Kidney (tissue), 14 donors: ENCODE data around the gene ZDHHC12. TPM values are rescaled to one million over a fixed set of nuclear protein-coding genes. Genes with fewer than 3 reads are reported as not detected.

Experiments used
- DNase-seq, 5 donors: peaks; one replicate each; pipeline ENCODE4 v3.0.0-alpha.2; 2013 to 2020
- FAIRE-seq: peaks from 2 replicates; lab custom pipeline; 2012; peaks lifted over from hg19 to GRCh38; lab: Jason Lieb, UNC
- H3K27ac ChIP-seq, 2 donors: one replicate each; pipeline ENCODE4 v1.7.0; 2013; ENCODE audit warnings: low read depth in 2 of 2, low read length in 2 of 2, inconsistent platforms in 1 of 2
- H3K27me3 ChIP-seq: one replicate; pipeline ENCODE4 v1.7.1; 2013; ENCODE audit warnings: low read length, inconsistent platforms; ENCODE audit not compliant: control insufficient read depth, insufficient read depth
- H3K36me3 ChIP-seq, 3 donors: one replicate each; pipeline versions ENCODE4 v1.7.0 to v1.7.1; 2013; ENCODE audit warnings: low read length in 3 of 3, control low read depth in 1 of 3, inconsistent platforms in 1 of 3; ENCODE audit not compliant: insufficient read depth in 3 of 3, control insufficient read depth in 2 of 3
- H3K4me1 ChIP-seq, 3 donors: one replicate each; pipeline versions ENCODE4 v1.7.0 to v1.7.1; 2013; ENCODE audit warnings: low read length in 3 of 3, inconsistent platforms in 1 of 3, low read depth in 1 of 3; ENCODE audit not compliant: control insufficient read depth in 2 of 3, insufficient read depth in 2 of 3
- H3K4me3 ChIP-seq, 3 donors: one replicate each; pipeline versions ENCODE4 v1.7.0 to v1.8.1; 2013; ENCODE audit warnings: low read length in 3 of 3, control low read depth in 1 of 3, inconsistent platforms in 1 of 3
- H3K9ac ChIP-seq, 3 donors: one replicate each; pipeline versions ENCODE4 v1.7.0 to v1.7.1; 2013; ENCODE audit warnings: low read length in 3 of 3, control low read depth in 1 of 3, inconsistent platforms in 1 of 3
- H3K9me3 ChIP-seq, 3 donors: one replicate each; pipeline versions ENCODE4 v1.7.0 to v1.7.1; 2013; ENCODE audit warnings: low read length in 3 of 3, control low read depth in 1 of 3, inconsistent platforms in 1 of 3; ENCODE audit not compliant: control insufficient read depth in 2 of 3, insufficient read depth in 1 of 3
- CTCF ChIP-seq: IDR thresholded peaks from 3 replicates; pipeline ENCODE4 v1.5.1; 2012; ENCODE audit warnings: mild to moderate bottlenecking, moderate library complexity, borderline replicate concordance; ENCODE audit not compliant: insufficient read depth; ENCODE audit errors: extremely low read depth
- intact Hi-C: fragments of 100-400 bp; cut with DNase I; formaldehyde crosslinking; loops from one replicate; pipeline ENCODE4 v1.11.1; 2022
- polyA plus RNA-seq: library from polyadenylated mRNA; stranded (reverse); fragments of 350-450 nt; fragmentation: Illumina TruSeq; extraction: RNeasy Lipid Tissue Mini Kit (QIAGEN cat#74804); gene quantifications from one replicate; pipeline ENCODE4 v1.2.3, GENCODE V29; 2014; ENCODE audit warnings: low read depth, low replicate concordance; ENCODE audit not compliant: insufficient read depth
- total RNA-seq: library from RNA; stranded (reverse); fragmentation: NEBNext Ultra II Directional; extraction: Animal tissue kit (Norgen Biotek cat#: 25700); gene quantifications from one replicate; pipeline ENCODE4 v1.2.1, GENCODE V29; 2021
- donor health status: control.
- donor health status: control.
- donor health status: control.
- donor health status: control.
- donor health status: control.
- donor health status: DM: yes; HTN: yes; CAD: no.
- donor health status: Normal renal cell carcinoma (clear cell type).

The ZDHHC12 gene
- total and polyA plus RNA-seq, 2 donors from 2014 or later, result 39.9 to 54.7 TPM

- no peaks in the 10 kb centered on the region for H3K4me1 ChIP-seq
- H3K4me3 ChIP-seq, result no peak overlapping the region
- H3K9me3 ChIP-seq, result no peaks in the 10 kb centered on the region
- DNase-seq (no peak), FAIRE-seq (no peak)
- intact Hi-C loops, result no loop called here
- TF ChIP-seq CTCF, result no peak
- H3K9ac ChIP-seq, result no peak overlapping the region
- H3K27ac ChIP-seq, result no peak overlapping the region
- no peaks in the 10 kb centered on the region for H3K27me3 ChIP-seq
- H3K36me3 ChIP-seq, result peaks cover 0 to 28% (median 19%) of the 10 kb centered on the region in 3 donors
These were observed 27.1 kb upstream of the ZDHHC12 start for GRCh38 chr9:128750926-128751595.

DNA sequence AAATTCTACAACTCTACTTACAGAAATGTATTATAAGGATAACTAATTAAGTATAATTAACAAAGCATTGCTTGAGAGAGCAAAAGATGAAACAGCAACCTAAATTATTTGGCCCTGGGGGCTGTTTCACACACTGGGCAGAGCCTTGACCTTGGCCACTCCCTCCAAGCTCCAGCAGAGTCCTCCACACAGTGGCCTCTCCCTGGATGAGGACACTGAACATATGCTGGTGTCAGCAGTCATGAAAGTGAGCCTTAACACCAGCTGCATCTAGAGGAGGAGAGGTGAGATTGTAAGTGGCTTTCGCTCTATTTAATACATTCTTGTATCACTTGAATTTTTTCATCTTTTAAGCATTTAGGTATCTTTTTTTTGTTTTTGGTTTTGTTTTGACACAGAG is 23.3 kb upstream of the ZDHHC12 start:
- Histone ChIP-seq H3K27me3 (no peaks in the 10 kb centered on the region), H3K4me1 (no peaks in the 10 kb centered on the region), H3K36me3 (peaks cover 0 to 10% (median 9%) of the 10 kb centered on the region in 3 donors), H3K4me3 (no peak overlapping the region), H3K9ac (no peak overlapping the region), H3K9me3 (no peaks in the 10 kb centered on the region), H3K27ac (no peak overlapping the region)
- intact Hi-C loops, result no loop called here
- no peak for FAIRE-seq
- DNase-seq, result peak in 1 of 5 donors; percentile 51
- TF ChIP-seq CTCF, result no peak

GRCh38 chr9:128743421-128743820 is 19.5 kb upstream of the ZDHHC12 start:
- Histone ChIP-seq H3K36me3 (peaks cover 0 to 24% (median 10%) of the 10 kb centered on the region in 3 donors), H3K9ac (no peak overlapping the region), H3K27ac (no peak overlapping the region), H3K4me3 (no peak overlapping the region), H3K9me3 (no peaks in the 10 kb centered on the region), H3K27me3 (no peaks in the 10 kb centered on the region), H3K4me1 (no peaks in the 10 kb centered on the region)
- FAIRE-seq (no peak), DNase-seq (no peak)
- TF ChIP-seq CTCF, result no peak
- intact Hi-C loops, result no loop called here
